ENCODE measurements around the gene SLC43A1. TPM values are rescaled to one million over a fixed set of nuclear protein-coding genes. Genes with fewer than 3 reads are reported as not detected.

The SLC43A1 gene
- total RNA-seq, 1 donor from 2014 or later: 10.4 TPM

GRCh38 chr11:57529012-57529411 lies 13.5 kb upstream of the SLC43A1 start:
- no peak for DNase-seq (ENCODE audit: low spot score)

DNA sequence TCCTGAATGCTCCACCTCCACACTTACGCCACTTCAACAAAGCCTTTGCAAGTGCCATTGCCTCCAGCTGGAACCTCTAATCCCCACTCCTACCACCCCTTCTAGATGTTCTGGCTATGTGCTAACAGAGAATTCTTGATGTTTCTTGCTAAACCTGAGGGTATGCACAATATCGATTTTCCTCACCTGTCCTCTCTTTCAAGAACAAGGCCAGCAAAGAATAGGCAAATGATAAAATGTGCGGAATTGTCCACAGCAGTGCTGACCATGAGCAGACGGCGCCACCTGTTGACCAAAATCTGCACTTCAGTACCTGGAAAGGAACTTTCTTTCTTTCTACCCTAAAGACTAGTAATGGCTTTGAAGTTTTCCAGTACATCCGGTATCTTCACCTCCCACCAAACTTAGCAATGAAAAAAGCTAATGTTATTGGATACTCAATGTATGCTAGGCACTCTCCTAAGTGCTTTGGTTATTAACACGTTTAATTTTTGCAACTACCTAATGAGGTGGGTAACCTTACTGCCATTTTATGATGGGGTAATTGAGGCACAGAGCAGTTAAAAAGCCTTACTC lies 11.6 kb upstream of the SLC43A1 start:
- peak; percentile 78 for DNase-seq (ENCODE audit: low spot score)

- no peak for DNase-seq (ENCODE audit: low spot score)
Measured at GRCh38 chr11:57523419-57523818, 7.9 kb upstream of the SLC43A1 start.

- DNase-seq (ENCODE audit: low spot score): no peak
Measured at GRCh38 chr11:57521116-57521515, 5.6 kb upstream of the SLC43A1 start.

GRCh38 chr11:57516061-57516443 lies 550 bp upstream of the SLC43A1 start:
- no peak for DNase-seq (ENCODE audit: low spot score)

DNA sequence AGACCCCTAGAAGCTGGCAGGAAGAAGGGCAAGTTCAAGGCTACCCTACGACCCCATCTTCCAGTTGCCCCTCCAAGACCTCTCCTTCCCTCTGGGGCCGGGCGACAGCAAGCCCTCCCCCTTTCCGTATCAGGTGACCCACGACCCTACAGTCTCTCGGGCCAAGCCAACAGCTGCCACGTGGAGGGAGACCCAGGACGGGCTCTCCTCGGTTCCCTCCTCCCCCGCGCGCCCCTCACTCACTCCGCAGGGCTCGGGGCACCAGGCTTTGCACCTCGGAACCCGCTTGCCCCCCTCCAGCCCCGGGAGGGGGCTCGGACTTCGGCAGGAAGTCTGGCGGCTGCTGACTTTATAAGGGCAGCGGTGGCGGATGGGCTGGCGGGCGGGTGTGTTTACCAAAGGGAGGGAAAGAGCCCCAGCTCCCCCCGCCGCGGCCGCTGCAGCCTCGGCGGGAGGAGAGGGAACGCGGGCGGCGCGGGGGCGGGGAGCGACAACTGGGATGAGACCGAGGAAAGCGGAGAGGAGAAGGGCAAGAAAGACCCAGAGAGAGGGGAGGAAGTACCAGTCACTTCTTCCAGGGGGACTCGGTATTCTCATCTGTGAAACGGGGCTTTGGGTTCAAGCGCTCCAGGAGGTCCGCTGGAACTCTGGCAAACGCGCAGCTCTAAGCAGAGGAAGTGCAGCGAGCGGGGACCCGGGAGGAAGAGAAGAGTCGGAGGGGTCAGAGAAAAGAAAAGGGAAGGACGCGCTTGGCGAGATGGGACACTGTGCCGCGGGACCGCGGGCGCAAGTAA lies 767 bp downstream of the SLC43A1 start:
- peak; percentile 73 for DNase-seq (ENCODE audit: low spot score)

DNA sequence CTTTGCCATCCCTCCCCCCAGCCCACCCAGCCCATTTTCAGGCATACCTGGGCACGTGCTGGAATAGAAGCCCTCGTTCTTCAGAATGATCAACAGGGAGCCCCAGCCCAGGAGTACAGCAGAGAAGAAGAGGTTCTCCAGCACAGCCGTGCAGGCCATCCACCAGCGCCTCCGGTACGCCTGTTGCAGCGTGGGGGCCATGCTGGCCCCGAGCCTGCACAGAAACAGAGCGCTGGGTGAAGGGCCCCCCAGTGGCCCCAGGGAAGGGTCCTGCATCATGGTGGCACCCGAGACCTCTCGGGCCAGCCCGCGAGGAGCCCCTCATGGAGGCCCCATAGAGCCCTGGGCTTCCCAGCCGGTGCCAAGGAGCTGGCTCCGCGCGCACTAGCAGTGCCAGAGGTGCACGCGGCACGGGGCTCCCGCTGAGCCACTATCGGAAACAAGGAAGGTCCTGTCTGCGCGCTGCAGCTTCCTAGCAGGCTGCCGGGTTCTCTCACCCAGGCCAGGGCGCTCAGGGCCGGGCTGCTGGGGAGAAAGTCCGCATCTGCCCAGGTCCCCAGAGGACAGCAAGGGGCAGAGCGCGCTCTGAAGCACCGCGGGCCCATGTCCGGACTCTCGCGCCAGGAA lies 1.5 kb downstream of the SLC43A1 start:
- peak; percentile 53 for DNase-seq (ENCODE audit: low spot score)

DNA sequence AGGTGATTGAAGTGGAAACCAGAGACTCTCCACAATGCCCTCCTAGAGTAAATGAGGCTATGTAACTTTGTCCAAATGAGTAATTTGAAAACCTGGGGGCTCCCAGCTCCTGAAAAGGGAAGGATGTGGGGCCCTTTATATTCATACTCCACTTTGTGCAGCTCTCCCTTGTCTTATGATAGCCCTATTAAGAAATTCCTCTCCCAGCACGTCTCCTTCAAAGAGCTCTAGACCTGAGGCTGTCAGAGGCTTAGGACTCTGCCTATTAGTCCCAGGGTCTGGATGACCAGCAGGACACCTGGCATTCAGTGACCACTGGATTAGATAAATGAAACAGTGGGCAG lies 2.1 kb downstream of the SLC43A1 start:
- DNase-seq (ENCODE audit: low spot score): no peak

- no peak for DNase-seq (ENCODE audit: low spot score)
Measured at GRCh38 chr11:57512646-57513451, 2.7 kb downstream of the SLC43A1 start.

- DNase-seq (ENCODE audit: low spot score): no peak
Measured at GRCh38 chr11:57511741-57512430, 3.6 kb downstream of the SLC43A1 start.

GRCh38 chr11:57508341-57509170 lies 6.9 kb downstream of the SLC43A1 start:
- no peak for DNase-seq (ENCODE audit: low spot score)

DNA sequence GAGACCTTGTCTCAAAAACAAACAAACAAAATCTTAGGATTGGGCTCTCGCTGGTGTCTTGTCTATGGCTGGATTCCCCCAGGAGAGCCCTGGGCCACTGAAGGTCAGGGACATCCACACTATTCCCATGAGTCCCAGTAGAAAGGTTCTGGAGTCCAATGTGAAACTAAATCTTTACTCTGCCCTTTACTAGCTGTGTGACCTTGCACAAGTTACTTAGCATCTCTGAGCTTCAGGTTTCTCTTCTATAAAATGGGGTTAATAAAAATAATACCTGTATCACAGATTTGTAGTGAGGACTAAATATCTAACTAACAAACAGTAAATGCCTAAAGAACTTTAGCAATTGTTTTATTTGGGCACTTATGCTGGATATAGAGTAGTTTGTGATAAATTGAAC lies 9.0 kb downstream of the SLC43A1 start:
- no peak for DNase-seq (ENCODE audit: low spot score)

DNA sequence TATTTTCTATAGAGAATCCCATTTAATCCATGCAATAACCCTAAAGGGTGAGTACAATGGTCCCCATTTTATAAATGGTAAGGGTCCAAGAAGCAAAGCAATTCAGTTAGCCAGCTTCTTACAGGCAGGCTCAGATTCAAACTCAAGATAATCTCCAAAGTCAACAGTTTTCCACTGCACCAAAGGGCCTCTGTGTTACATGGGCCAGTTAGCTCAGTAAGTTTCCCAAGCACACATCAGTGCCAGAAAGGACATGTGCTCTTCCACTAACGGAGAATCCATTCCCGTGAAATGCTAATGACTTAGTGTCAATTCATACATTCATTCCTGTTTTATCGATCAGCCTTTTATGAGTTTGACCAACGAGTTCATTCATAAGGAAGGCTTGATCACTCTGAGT lies 11.0 kb downstream of the SLC43A1 start:
- no peak for DNase-seq (ENCODE audit: low spot score)

GRCh38 chr11:57502870-57503269 lies 12.6 kb downstream of the SLC43A1 start:
- DNase-seq (ENCODE audit: low spot score): no peak

DNA sequence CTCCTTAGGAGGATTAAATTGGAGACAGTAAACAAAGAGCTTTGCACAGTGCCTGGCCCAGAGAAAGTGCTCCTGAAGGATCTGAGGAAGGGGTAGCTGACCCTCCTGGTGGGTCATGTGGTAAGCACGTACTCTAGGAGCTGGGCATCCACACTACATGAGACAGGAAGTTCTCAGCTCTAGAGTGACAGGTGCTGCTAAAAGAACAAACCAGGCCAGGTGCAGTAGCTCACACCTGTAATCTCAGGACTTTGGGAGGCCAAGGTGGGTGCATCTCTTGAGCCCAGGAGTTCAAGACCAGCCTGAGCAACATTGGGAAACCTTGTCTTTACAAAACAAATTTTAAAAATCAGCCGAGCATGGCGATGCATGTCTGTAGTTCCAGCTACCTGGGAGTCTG lies 13.1 kb downstream of the SLC43A1 start:
- DNase-seq (ENCODE audit: low spot score): no peak

DNA sequence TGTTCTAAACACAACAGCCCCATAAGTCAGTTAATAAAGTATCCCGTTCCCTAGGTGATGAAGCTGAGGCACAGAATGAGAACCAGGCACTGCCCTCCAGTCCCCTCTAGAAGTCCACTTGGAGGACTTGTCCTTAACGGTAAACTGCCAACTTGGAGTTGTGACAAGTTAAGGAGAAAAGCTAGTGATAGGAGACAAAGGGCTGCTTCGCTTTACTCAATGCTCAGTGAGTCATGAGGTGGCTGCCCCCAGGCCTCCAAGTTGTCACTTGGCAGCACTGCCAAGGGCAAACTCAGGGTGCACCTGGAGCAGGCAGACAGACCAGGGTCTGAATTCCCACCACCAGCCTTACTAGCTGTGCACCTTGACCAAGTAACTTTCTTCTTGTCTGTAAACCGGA lies 13.5 kb downstream of the SLC43A1 start:
- no peak for DNase-seq (ENCODE audit: low spot score)

- no peak for DNase-seq (ENCODE audit: low spot score)
Measured at GRCh38 chr11:57500926-57501325, 14.6 kb downstream of the SLC43A1 start.

DNA sequence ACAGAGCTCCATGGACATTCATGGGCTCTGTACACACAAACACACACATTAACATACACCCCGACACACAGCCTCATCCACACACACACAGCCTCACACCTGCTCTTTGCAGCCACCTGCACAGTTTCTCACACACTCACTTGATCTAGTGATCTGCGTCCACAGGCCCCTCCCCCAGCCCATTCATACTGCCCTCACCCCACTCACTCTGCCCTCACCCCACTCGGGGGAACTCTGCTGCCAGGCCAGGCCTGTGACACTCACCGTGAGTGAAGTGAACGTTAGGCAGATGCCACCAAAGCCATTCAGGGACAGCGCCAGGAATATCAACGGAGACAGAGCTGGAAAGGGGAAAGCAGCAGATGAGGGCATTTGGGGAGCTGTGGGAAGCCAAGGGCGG lies 15.0 kb downstream of the SLC43A1 start:
- no peak for DNase-seq (ENCODE audit: low spot score)

- no peak for DNase-seq (ENCODE audit: low spot score)
Measured at GRCh38 chr11:57499983-57500461, 15.5 kb downstream of the SLC43A1 start.

GRCh38 chr11:57499413-57499982 lies 16.0 kb downstream of the SLC43A1 start:
- DNase-seq (ENCODE audit: low spot score): peak; percentile 96

Data from ureter (tissue), 1 donor.